Ovary (tissue), 3 donors: ENCODE data around the gene SNRPF.

ENCODE experiments used
- POLR2A ChIP-seq: fragments of 450-650 bp; IDR thresholded peaks from one replicate; pipeline ENCODE4 v1.6.1; 2017; ENCODE audit warnings: antibody characterized with exemption, mild to moderate bottlenecking, moderate library complexity
- TF ChIP-seq, protein P1 (sequence below), 3 donors: fragments of 450-650 bp in 2 of 3; fragments of 200-600 bp in 1 of 3; IDR thresholded peaks; one replicate each; pipeline versions ENCODE4 v1.5.1 to v1.8.0; 2016 to 2022; ENCODE audit warnings: antibody characterized with exemption in 3 of 3, mild to moderate bottlenecking in 1 of 3
- donor health status: DM: no; HTN: no; CAD: no.

DNA sequence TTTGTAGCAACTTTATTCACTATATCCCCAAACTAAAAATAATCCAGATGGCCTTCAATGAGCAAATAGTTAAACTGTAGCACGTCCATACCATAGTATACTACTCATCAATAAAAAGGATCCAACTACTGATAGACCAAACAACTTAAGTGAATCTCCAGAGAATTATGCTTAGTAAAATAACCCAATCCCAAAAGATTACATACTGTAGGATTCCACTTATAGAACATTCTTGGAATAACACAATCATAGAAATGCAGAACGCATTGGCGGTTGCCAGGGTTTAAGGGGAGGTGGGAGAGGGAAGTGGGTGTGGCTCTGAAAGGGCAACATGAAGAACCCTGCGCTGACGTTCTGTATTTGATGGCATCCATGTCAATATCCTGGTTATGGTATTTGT is 28.6 kb downstream of the SNRPF start:
- TF ChIP-seq, protein P1, sequence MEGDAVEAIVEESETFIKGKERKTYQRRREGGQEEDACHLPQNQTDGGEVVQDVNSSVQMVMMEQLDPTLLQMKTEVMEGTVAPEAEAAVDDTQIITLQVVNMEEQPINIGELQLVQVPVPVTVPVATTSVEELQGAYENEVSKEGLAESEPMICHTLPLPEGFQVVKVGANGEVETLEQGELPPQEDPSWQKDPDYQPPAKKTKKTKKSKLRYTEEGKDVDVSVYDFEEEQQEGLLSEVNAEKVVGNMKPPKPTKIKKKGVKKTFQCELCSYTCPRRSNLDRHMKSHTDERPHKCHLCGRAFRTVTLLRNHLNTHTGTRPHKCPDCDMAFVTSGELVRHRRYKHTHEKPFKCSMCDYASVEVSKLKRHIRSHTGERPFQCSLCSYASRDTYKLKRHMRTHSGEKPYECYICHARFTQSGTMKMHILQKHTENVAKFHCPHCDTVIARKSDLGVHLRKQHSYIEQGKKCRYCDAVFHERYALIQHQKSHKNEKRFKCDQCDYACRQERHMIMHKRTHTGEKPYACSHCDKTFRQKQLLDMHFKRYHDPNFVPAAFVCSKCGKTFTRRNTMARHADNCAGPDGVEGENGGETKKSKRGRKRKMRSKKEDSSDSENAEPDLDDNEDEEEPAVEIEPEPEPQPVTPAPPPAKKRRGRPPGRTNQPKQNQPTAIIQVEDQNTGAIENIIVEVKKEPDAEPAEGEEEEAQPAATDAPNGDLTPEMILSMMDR (IDR thresholded peaks at IDR 0.05), result no peak
- no peak for TF ChIP-seq POLR2A
